Thoracic aorta (tissue), 2 donors: ENCODE data around the gene RETREG1. TPM values are rescaled to one million over a fixed set of nuclear protein-coding genes. Genes with fewer than 3 reads are reported as not detected.

Experiments used
- ATAC-seq: fragments of 150-250 bp; one replicate; pipeline ENCODE4 v1.8.0; 2017; ENCODE audit warnings: low read depth; ENCODE audit not compliant: insufficient number of reproducible peaks, low FRiP score
- DNase-seq: peaks from one replicate; pipeline ENCODE4 v3.0.0-alpha.2; 2020; ENCODE audit warnings: low spot score
- H3K27ac ChIP-seq, 2 donors: fragments of 200-600 bp; sonication (generic); 1 replicate in 1 of 2; 2 replicates in 1 of 2; pipeline ENCODE4 v1.5.1; 2016; ENCODE audit warnings: mild to moderate bottlenecking in 2 of 2, moderate library complexity in 2 of 2
- H3K27me3 ChIP-seq: fragments of 200-600 bp; sonication (generic); replicated peaks from 2 replicates; pipeline ENCODE4 v1.6.0; 2016; ENCODE audit warnings: mild to moderate bottlenecking; ENCODE audit not compliant: insufficient read depth
- H3K36me3 ChIP-seq: fragments of 200-600 bp; sonication (generic); one replicate; pipeline ENCODE4 v1.5.1; 2016
- H3K4me1 ChIP-seq, 2 donors: fragments of 200-600 bp; sonication (generic); 1 replicate in 1 of 2; 2 replicates in 1 of 2; pipeline versions ENCODE4 v1.5.1 to v1.6.0; 2016; ENCODE audit warnings: low read depth in 2 of 2, mild to moderate bottlenecking in 1 of 2; ENCODE audit not compliant: control insufficient read depth in 1 of 2
- H3K4me3 ChIP-seq: fragments of 200-600 bp; sonication (generic); 2 replicates; pipeline ENCODE4 v1.5.1; 2016; ENCODE audit warnings: mild to moderate bottlenecking
- H3K9me3 ChIP-seq: fragments of 200-600 bp; sonication (generic); 2 replicates; pipeline ENCODE4 v1.5.1; 2016
- total RNA-seq, 2 donors: library from RNA; depleted of rRNA; stranded (reverse); fragments of >200 nt; gene quantifications; one replicate each; pipeline versions ENCODE4 v1.1.0 to v1.2.3, GENCODE V29; 2016
- TF ChIP-seq, protein P1 (sequence below): fragments of 200-600 bp; sonication (generic); IDR thresholded peaks from one replicate; pipeline ENCODE4 v1.5.1; 2019; ENCODE audit warnings: antibody characterized with exemption

The RETREG1 gene
- total RNA-seq, 2 donors from 2014 or later: 3.8 to 6.5 TPM

DNA sequence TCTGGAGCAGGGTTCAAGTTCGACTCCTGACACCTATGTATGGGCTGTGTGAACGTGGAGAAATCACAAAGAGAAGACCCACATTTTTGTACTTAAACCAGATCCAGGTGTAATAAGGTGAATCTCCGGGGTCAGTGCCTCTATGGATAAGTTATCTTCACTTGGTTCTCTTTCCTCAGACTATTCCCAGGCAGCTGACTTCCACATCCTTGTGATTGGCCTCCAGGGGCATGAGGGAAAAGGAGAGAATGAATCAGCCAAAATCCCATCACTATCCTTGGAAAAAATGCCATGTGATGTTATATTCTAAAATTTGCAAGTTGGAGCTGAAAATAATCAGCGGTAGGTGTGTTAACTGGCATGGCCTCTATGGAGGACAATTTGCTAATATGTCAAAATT lies 188.4 kb downstream of the RETREG1 start:
- no peaks in the 10 kb centered on the region for H3K9me3 ChIP-seq
- TF ChIP-seq, protein P1, sequence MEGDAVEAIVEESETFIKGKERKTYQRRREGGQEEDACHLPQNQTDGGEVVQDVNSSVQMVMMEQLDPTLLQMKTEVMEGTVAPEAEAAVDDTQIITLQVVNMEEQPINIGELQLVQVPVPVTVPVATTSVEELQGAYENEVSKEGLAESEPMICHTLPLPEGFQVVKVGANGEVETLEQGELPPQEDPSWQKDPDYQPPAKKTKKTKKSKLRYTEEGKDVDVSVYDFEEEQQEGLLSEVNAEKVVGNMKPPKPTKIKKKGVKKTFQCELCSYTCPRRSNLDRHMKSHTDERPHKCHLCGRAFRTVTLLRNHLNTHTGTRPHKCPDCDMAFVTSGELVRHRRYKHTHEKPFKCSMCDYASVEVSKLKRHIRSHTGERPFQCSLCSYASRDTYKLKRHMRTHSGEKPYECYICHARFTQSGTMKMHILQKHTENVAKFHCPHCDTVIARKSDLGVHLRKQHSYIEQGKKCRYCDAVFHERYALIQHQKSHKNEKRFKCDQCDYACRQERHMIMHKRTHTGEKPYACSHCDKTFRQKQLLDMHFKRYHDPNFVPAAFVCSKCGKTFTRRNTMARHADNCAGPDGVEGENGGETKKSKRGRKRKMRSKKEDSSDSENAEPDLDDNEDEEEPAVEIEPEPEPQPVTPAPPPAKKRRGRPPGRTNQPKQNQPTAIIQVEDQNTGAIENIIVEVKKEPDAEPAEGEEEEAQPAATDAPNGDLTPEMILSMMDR: no peak

DNA sequence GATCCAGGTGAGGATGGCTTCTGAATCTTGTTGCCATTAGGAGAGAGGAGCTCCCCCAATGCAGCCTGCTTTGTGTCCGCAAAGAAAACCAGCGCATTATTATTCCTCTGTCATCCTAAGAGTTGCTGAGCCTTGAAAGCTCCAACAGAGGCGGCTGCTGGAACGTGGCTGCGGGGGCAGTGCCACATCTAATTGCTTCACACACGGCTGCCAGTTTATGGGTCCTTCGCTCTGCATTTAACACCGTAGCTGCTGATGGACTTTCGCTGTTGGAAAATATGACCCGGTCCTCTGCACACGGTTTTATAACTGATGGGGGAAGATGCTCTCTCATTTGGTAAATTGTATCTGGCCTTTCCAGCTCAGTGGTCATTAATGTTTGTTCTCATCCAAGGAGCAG lies 189.2 kb downstream of the RETREG1 start:
- ATAC-seq: no peak
- TF ChIP-seq, protein P1: no peak

More for the DNA sequence above, 188.4 kb downstream of the RETREG1 start:
- Histone ChIP-seq H3K27me3 (no peaks in the 10 kb centered on the region), H3K27ac (no peak overlapping the region), H3K4me1 (no peaks in the 10 kb centered on the region), H3K36me3 (no peaks in the 10 kb centered on the region), H3K4me3 (no peak overlapping the region)
- DNase-seq: no peak
- ATAC-seq: no peak

More for the DNA sequence above, 189.2 kb downstream of the RETREG1 start:
- Histone ChIP-seq H3K4me3 (no peak overlapping the region), H3K27ac (no peak overlapping the region), H3K9me3 (no peaks in the 10 kb centered on the region), H3K36me3 (no peaks in the 10 kb centered on the region), H3K27me3 (no peaks in the 10 kb centered on the region), H3K4me1 (no peaks in the 10 kb centered on the region)
- no peak for DNase-seq

Other genes starting within 250 kb of the RETREG1 start
- 10 to 100 TPM; 11.8 to 27.6 TPM for gene ZNF622, start 151.2 kb downstream of the RETREG1 start, total RNA-seq